Natural killer cell (primary cell): ENCODE measurements around the gene WDR45. TPM values are rescaled to one million over a fixed set of nuclear protein-coding genes. Genes with fewer than 3 reads are reported as not detected.

ENCODE experiments used
- ATAC-seq, 3 donors: fragments of 150-1000 bp in 2 of 3; fragments of 200-7000 bp in 1 of 3; cut with Tn5 transposase; 1 replicate in 1 of 3; 2 replicates in 2 of 3; pipeline ENCODE4 v1.10.0; 2021; ENCODE audit warnings: mild to moderate bottlenecking in 2 of 3, moderate library complexity in 2 of 3
- DNase-seq, 2 donors: peaks; one replicate each; pipeline versions ENCODE4 v3.0.0 to v3.0.0-alpha.2; 2013 to 2021; ENCODE audit warnings: mixed read lengths in 1 of 2
- H3K27ac ChIP-seq: one replicate; pipeline ENCODE4 v1.5.1; 2013; ENCODE audit warnings: mild to moderate bottlenecking, low read length
- H3K27me3 ChIP-seq: one replicate; pipeline ENCODE4 v1.6.1; 2013; ENCODE audit warnings: low read length; ENCODE audit not compliant: control insufficient read depth, insufficient read depth
- H3K36me3 ChIP-seq: one replicate; pipeline ENCODE4 v1.6.1; 2013; ENCODE audit warnings: low read length; ENCODE audit not compliant: control insufficient read depth, insufficient read depth
- H3K4me1 ChIP-seq: one replicate; pipeline ENCODE4 v1.6.1; 2013; ENCODE audit warnings: low read length; ENCODE audit not compliant: control insufficient read depth, insufficient read depth
- H3K4me3 ChIP-seq: one replicate; pipeline ENCODE4 v1.5.1; 2013; ENCODE audit warnings: low read length
- H3K9me3 ChIP-seq: one replicate; pipeline ENCODE4 v1.6.1; 2013; ENCODE audit warnings: low read length; ENCODE audit not compliant: control insufficient read depth, insufficient read depth
- H3K27ac Mint-ChIP-seq, 2 donors: one replicate each; pipeline ENCODE4 v1.8.0; 2022; ENCODE audit warnings: mild to moderate bottlenecking in 2 of 2, mixed read lengths in 2 of 2, moderate library complexity in 1 of 2
- H3K27me3 Mint-ChIP-seq, 2 donors: one replicate each; pipeline ENCODE4 v1.8.0; 2022; ENCODE audit warnings: low read depth in 2 of 2, mixed read lengths in 2 of 2
- H3K36me3 Mint-ChIP-seq: one replicate; pipeline ENCODE4 v1.8.0; 2022; ENCODE audit warnings: mixed read lengths
- H3K4me1 Mint-ChIP-seq, 2 donors: one replicate each; pipeline ENCODE4 v1.8.0; 2022; ENCODE audit warnings: mixed read lengths in 2 of 2
- H3K4me3 Mint-ChIP-seq: one replicate; pipeline ENCODE4 v1.8.0; 2022; ENCODE audit warnings: mild to moderate bottlenecking, moderate library complexity, mixed read lengths
- H3K9me3 Mint-ChIP-seq, 2 donors: one replicate each; pipeline ENCODE4 v1.8.0; 2022; ENCODE audit warnings: mixed read lengths in 2 of 2
- CTCF ChIP-seq: fragments of 200-600 bp; IDR thresholded peaks from one replicate; pipeline ENCODE4 v1.8.0; 2022; ENCODE audit warnings: antibody characterized with exemption
- WGBS: methylation state at CpG from one replicate; pipeline ENCODE4 v1.1.7; 2013; ENCODE audit warnings: missing lambda C conversion rate; ENCODE audit not compliant: insufficient coverage; 5-methylcytosine and 5-hydroxymethylcytosine counted together
- intact Hi-C: fragments of 100-400 bp; cut with micrococcal nuclease; formaldehyde crosslinking; loops from one replicate; pipeline ENCODE4 v1.14.2; 2022
- total RNA-seq, 4 donors: library from RNA; stranded (reverse); fragments of 120-200 nt in 1 of 4; gene quantifications; one replicate each; pipeline versions ENCODE4 v1.2.3 to v1.2.4, GENCODE V29; 2013 to 2022

WDR45 gene
- total RNA-seq, 3 donors from 2014 or later (not counting 1 experiment from before 2014, with no cell fraction given), result 116 to 142 (median 134) TPM

- peaks cover 0 to 9% of the 10 kb centered on the region in 2 donors for H3K4me1 Mint-ChIP-seq
- peaks cover 17% of the 10 kb centered on the region for H3K4me1 ChIP-seq
- H3K27ac Mint-ChIP-seq, result peak overlapping the region; percentile 82 to 88
- no peaks in the 10 kb centered on the region for H3K36me3 Mint-ChIP-seq
- H3K4me3 Mint-ChIP-seq, result peak overlapping the region; percentile 88
- no peak for TF ChIP-seq CTCF
- under 1% methylated on average over 74 of the region's 74 CpGs for WGBS
- H3K9me3 Mint-ChIP-seq, result no peaks in the 10 kb centered on the region
- peak overlapping the region; percentile 85 for H3K27ac ChIP-seq
- intact Hi-C loops, result loop anchor here (2.0 kb wide), 1 partner anchor 26 kb away; the partner anchor contains the start of gene PRAF2
- H3K4me3 ChIP-seq, result peak overlapping the region; percentile 75
- H3K27me3 Mint-ChIP-seq, result no peaks in the 10 kb centered on the region
- DNase-seq (peak; percentile 83 to 94), ATAC-seq (peak; percentile 93 to 98 (median 95))
- H3K27me3 ChIP-seq, result no peaks in the 10 kb centered on the region
- no peaks in the 10 kb centered on the region for H3K9me3 ChIP-seq
- H3K36me3 ChIP-seq, result no peaks in the 10 kb centered on the region
Measured at GRCh38 chrX:49100704-49101628, 21.3 kb upstream of the WDR45 start.

- no peak overlapping the region for H3K27ac Mint-ChIP-seq
- Histone ChIP-seq H3K27ac (no peak overlapping the region), H3K27me3 (no peaks in the 10 kb centered on the region), H3K36me3 (no peaks in the 10 kb centered on the region), H3K9me3 (no peaks in the 10 kb centered on the region), H3K4me1 (peaks cover 13% of the 10 kb centered on the region), H3K4me3 (no peak overlapping the region)
- TF ChIP-seq CTCF, result no peak
- no peaks in the 10 kb centered on the region for H3K27me3 Mint-ChIP-seq
- no peaks in the 10 kb centered on the region for H3K36me3 Mint-ChIP-seq
- DNase-seq (no peak), ATAC-seq (no peak)
- 100% methylated on average over 3 of the region's 4 CpGs for WGBS
- H3K4me1 Mint-ChIP-seq, result peaks cover 0 to 5% of the 10 kb centered on the region in 2 donors
- H3K9me3 Mint-ChIP-seq, result no peaks in the 10 kb centered on the region
- no peak overlapping the region for H3K4me3 Mint-ChIP-seq
- intact Hi-C loops, result no loop called here
Measured at GRCh38 chrX:49096419-49096818, 16.7 kb upstream of the WDR45 start.

- no peaks in the 10 kb centered on the region for H3K36me3 Mint-ChIP-seq
Measured at GRCh38 chrX:49089553-49089952, 9.9 kb upstream of the WDR45 start.

More at GRCh38 chrX:49089553-49089952, 9.9 kb upstream of the WDR45 start:
- no CpG with 5 or more reads among the region's 4 CpGs for WGBS
- H3K36me3 ChIP-seq, result no peaks in the 10 kb centered on the region
- H3K4me1 Mint-ChIP-seq, result no peaks in the 10 kb centered on the region
- intact Hi-C loops, result no loop called here
- TF ChIP-seq CTCF, result no peak
- H3K27me3 Mint-ChIP-seq, result no peaks in the 10 kb centered on the region
- H3K4me1 ChIP-seq, result no peaks in the 10 kb centered on the region
- no peak overlapping the region for H3K4me3 ChIP-seq
- no peak overlapping the region for H3K4me3 Mint-ChIP-seq
- no peak for DNase-seq
- no peaks in the 10 kb centered on the region for H3K9me3 Mint-ChIP-seq
- no peaks in the 10 kb centered on the region for H3K9me3 ChIP-seq
- H3K27ac ChIP-seq, result no peak overlapping the region
- H3K27ac Mint-ChIP-seq, result no peak overlapping the region
- H3K27me3 ChIP-seq, result no peaks in the 10 kb centered on the region
- ATAC-seq, result no peak
